ENCODE measurements around the gene PAX5.
"Not testable (repeated sequence)": the region's sequence is repeated elsewhere in the genome, so short reads cannot be mapped to it uniquely, and the experiment has no call there.

GRCh38 chr9:37081507-37081906 is 47.4 kb upstream of the PAX5 start:
- not testable (repeated sequence) for TF ChIP-seq CTCF (IDR thresholded peaks at IDR 0.05; ENCODE audit: low read depth, low read length, poor library complexity, severe bottlenecking); EZH2phosphoT487 (IDR thresholded peaks at IDR 0.05; ENCODE audit: borderline replicate concordance, low read length)

Measured in DOHH2 (cell line).